HFFc6 (cell line): ENCODE data around the gene EML2. TPM values are rescaled to one million over a fixed set of nuclear protein-coding genes. Genes with fewer than 3 reads are reported as not detected.

Source experiments
- DNase-seq: peaks from one replicate; pipeline ENCODE4 v3.0.0-alpha.2; 2018
- H3K27ac Mint-ChIP-seq: 2 replicates; pipeline ENCODE4 v1.8.0; 2020; ENCODE audit warnings: mild to moderate bottlenecking, mixed read lengths
- H3K27me3 Mint-ChIP-seq: 2 replicates; pipeline ENCODE4 v1.8.0; 2021; ENCODE audit warnings: mild to moderate bottlenecking, moderate library complexity, mixed read lengths; ENCODE audit not compliant: insufficient read depth
- H3K36me3 Mint-ChIP-seq: 2 replicates; pipeline ENCODE4 v1.8.0; 2021; ENCODE audit warnings: low read depth, mixed read lengths
- H3K4me1 Mint-ChIP-seq: 2 replicates; pipeline ENCODE4 v1.8.0; 2020; ENCODE audit warnings: low read depth, mixed read lengths
- H3K4me3 Mint-ChIP-seq: 2 replicates; pipeline ENCODE4 v1.8.0; 2020; ENCODE audit warnings: mild to moderate bottlenecking, moderate library complexity, mixed read lengths
- H3K9me3 Mint-ChIP-seq: 2 replicates; pipeline ENCODE4 v1.8.0; 2020; ENCODE audit warnings: mild to moderate bottlenecking, mixed read lengths
- total RNA-seq, 6 experiments: library from RNA; stranded (reverse); fragmentation: NEBNext Ultra II Directional; extraction: Animal tissue kit (Norgen Biotek cat#: 25700); gene quantifications; 2 replicates in 1 of 6; 3 replicates in 5 of 6; pipeline ENCODE4 v1.2.3, GENCODE V29; 2021
- TF ChIP-seq, protein P1 (sequence below): fragments of 200-600 bp; sonication (generic); IDR thresholded peaks from 2 replicates; pipeline ENCODE4 v1.5.0; 2021; ENCODE audit warnings: antibody characterized with exemption, mild to moderate bottlenecking

The EML2 gene
- total RNA-seq, 6 experiments from 2014 or later: 57.8 to 71.2 (median 64.7) TPM

DNA sequence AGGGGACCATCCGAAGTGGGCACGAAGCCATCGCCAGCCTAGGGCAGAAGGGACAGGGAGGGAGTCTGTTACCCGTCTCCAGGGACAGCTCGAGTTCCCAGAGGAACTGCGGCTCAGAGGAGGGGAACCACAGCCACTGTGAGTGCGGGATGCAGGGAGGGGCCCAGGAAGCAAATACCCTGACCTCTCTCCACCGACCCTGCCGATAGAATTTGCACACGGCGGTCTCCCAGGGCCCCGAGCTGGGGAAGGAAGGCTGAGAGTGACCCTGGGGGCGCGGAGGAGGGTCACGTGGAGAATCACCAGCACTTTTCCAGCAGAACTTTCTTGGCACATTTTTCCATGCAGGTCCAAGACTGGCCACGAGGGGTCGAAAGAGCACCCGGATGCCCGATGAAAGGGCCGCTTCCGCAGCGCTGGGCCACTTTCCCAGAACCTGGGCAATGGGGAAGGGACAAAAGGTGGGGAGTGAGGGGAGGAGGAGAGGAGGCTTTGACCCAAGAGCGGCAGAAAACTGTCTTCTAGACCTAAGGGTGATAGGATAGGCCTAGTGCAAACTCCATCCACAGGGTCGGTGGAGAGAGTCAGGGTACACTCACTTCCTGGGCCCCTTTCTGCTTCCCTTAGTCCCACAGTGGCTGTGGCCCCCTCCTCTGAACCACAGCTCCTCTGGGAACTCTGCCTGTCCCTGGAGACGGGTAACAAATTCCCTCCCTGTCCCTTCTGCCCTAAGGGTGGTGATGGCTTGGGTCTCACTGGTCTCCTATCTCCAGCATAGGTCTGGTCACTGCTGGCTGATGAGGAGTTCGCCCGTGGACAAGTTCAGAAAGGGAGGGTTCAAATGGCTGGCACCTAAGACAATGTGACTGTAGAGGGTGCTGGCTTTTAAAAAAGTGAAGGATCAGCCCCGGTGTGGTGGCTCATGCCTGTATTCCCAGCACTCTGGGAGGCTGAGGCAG lies 31.8 kb downstream of the EML2 start:
- Mint-ChIP-seq H3K9me3 (no peaks in the 10 kb centered on the region), H3K27ac (peak overlapping the region; percentile 80), H3K4me3 (peak overlapping the region; percentile 65), H3K4me1 (peaks cover 10% of the 10 kb centered on the region), H3K36me3 (peaks cover 14% of the 10 kb centered on the region), H3K27me3 (peaks cover 6% of the 10 kb centered on the region; the same call in 1 of the 2 replicates)
- TF ChIP-seq, protein P1, sequence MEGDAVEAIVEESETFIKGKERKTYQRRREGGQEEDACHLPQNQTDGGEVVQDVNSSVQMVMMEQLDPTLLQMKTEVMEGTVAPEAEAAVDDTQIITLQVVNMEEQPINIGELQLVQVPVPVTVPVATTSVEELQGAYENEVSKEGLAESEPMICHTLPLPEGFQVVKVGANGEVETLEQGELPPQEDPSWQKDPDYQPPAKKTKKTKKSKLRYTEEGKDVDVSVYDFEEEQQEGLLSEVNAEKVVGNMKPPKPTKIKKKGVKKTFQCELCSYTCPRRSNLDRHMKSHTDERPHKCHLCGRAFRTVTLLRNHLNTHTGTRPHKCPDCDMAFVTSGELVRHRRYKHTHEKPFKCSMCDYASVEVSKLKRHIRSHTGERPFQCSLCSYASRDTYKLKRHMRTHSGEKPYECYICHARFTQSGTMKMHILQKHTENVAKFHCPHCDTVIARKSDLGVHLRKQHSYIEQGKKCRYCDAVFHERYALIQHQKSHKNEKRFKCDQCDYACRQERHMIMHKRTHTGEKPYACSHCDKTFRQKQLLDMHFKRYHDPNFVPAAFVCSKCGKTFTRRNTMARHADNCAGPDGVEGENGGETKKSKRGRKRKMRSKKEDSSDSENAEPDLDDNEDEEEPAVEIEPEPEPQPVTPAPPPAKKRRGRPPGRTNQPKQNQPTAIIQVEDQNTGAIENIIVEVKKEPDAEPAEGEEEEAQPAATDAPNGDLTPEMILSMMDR: peak; percentile 93
- peak; percentile 60 for DNase-seq

DNA sequence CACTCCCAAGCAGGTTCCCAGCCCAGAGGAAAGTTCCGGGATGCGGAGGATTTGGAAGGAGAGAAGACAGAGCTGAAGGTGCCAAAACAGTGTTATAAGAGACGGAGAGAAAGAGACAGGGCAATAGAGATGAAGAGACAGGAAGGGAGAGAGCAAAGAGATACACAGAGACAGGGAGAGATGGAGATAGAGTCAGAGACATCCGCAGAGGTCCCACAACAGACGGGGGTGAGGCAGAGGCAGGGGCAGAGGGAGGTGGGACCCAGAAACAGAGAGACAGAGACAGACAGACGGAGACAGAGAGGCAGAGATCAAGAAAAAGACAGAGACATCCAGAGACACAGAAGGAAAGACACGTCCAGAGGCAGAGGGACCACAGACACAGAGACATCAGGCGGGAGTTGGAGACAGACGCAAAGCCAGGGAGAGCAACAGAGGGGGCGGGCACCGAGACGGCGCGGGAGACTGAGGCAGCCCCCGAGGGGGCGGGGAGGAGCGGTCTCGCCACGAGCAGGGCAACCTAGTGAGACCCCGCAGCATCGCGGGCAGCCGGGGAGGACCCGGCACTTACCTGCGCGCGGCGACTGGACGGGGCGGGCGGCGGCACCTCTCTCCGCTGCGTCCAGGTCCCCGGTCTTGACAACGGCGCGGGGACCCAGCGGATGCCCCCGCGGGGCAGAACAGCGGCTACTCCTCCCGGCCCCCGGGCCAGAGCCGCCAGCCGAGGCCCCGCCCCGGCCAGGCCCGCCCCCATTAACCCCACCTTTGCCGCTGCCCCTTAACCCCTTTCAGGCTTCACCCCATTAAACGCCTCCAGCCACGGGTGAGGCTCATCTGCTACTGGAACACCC lies 37.4 kb downstream of the EML2 start, which contains the start of gene GPR4:
GPR4 (minus strand) TSS at position 689 of the 851 bp plus-strand sequence. CDS start 10,346 bp downstream, outside the sequence.
- Mint-ChIP-seq H3K4me3 (peak within 1 kb of the TSS; percentile 94), H3K36me3 (no peaks in the 10 kb centered on the region; the same call in 1 of the 2 replicates), H3K4me1 (peaks cover 51% of the 10 kb centered on the region), H3K27ac (peak within 1 kb of the TSS; percentile 79), H3K27me3 (peaks cover 13% of the 10 kb centered on the region), H3K9me3 (no peaks in the 10 kb centered on the region)
- no peak for DNase-seq
- TF ChIP-seq, protein P1: no peak

DNA sequence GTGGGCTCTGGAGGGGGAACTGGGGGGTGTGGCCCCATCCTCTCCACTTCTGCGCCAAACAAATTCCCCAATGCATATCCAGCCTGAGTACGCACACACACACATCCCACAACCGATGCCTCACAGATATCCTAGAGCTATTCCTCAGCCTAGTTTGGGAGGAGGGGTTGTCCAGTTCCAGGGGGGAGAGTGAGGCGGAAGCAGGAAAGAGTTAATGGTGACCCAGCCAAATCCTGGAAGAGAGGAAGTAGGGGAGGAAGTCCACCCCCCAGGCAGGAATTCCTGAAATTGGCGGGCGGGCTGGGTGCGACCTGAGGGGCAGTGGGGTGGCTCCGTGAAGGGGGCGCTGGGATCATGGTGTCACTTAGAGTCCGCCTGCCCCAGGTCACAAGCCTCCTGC lies 38.1 kb downstream of the EML2 start:
- peak overlapping the region; percentile 94 for H3K4me3 Mint-ChIP-seq
- peak overlapping the region; percentile 79; the same call in 1 of the 2 replicates for H3K27ac Mint-ChIP-seq
- H3K36me3 Mint-ChIP-seq: no peaks in the 10 kb centered on the region; the same call in 1 of the 2 replicates
- no peak for DNase-seq
- TF ChIP-seq, protein P1: no peak
- no peaks in the 10 kb centered on the region for H3K9me3 Mint-ChIP-seq
- H3K27me3 Mint-ChIP-seq: peaks cover 13% of the 10 kb centered on the region
- H3K4me1 Mint-ChIP-seq: peaks cover 56% of the 10 kb centered on the region

DNA sequence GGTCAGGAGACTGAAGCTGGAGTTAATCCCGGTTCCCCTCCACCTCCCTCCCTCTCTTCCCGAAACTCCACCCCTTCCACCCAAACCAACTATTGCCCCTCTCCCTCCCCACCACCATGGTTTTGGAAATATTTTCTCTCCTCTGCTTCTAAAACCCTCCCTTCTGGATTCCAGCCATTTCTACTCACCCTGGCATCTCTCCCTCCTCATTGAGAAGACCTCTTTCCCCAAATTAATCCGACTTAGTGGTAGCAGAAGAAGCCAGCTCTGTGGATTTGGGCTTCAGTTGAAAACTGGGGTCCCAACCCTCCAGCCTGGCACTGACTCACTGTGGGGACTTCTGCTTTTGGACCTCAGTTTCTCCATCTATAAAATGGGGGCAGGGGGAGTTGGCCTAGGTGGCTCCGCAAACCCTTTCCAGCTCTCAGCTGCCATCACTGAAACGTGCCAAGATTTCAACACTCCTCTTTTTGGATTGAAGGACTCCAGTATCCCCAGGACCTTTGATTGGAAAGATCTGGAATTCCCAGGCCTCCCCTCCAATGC lies 38.8 kb downstream of the EML2 start:
- no peak for DNase-seq
- Mint-ChIP-seq H3K4me1 (peaks cover 62% of the 10 kb centered on the region), H3K27me3 (peaks cover 13% of the 10 kb centered on the region), H3K27ac (peak overlapping the region; percentile 81), H3K4me3 (peak overlapping the region; percentile 94), H3K9me3 (no peaks in the 10 kb centered on the region), H3K36me3 (no peaks in the 10 kb centered on the region; the same call in 1 of the 2 replicates)
- TF ChIP-seq, protein P1: no peak

DNA sequence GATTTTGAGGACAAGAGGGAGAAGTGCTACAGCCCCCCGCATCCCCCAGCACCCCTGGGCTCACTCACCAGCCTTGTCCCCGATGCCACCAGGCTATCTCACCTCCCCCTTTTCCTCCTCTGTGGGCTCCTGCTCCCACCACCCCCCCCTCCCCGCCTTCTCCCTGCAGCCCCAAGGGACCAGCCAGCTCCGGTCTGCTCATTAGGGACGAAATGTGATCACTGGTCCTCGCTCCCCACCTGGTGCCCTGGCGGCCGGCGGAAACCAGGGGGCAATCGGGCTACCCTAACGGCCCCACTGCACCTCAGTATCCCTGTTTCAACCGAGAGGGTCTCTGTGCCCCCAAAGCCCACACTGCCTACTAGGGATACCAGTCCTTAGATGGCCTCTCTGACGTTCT lies 39.9 kb downstream of the EML2 start:
- Mint-ChIP-seq H3K4me3 (peak overlapping the region; percentile 94; the same call in 1 of the 2 replicates), H3K36me3 (no peaks in the 10 kb centered on the region; the same call in 1 of the 2 replicates), H3K27me3 (peaks cover 10% of the 10 kb centered on the region), H3K27ac (peak overlapping the region; percentile 81), H3K9me3 (no peaks in the 10 kb centered on the region), H3K4me1 (peaks cover 62% of the 10 kb centered on the region)
- DNase-seq: no peak
- TF ChIP-seq, protein P1: no peak
